Nephron progenitor cell (in vitro differentiated cells): ENCODE data around the gene NEK2.
"Not testable (repeated sequence)": the region's sequence is repeated elsewhere in the genome, so short reads cannot be mapped to it uniquely, and the experiment has no call there.

Experiments used
- DNase-seq: peaks from one replicate; pipeline ENCODE4 v3.0.0; 2021
- H3K27ac Mint-ChIP-seq: 2 replicates; pipeline ENCODE4 v1.8.0; 2021; ENCODE audit warnings: mild to moderate bottlenecking, moderate library complexity, mixed read lengths
- H3K27me3 Mint-ChIP-seq: 2 replicates; pipeline ENCODE4 v1.8.0; 2021; ENCODE audit warnings: mild to moderate bottlenecking, low read depth, mixed read lengths; ENCODE audit not compliant: poor library complexity
- H3K36me3 Mint-ChIP-seq: 2 replicates; pipeline ENCODE4 v1.8.0; 2021; ENCODE audit warnings: low read depth, mixed read lengths
- H3K4me1 Mint-ChIP-seq: 2 replicates; pipeline ENCODE4 v1.8.0; 2021; ENCODE audit warnings: mixed read lengths
- H3K4me3 Mint-ChIP-seq: 2 replicates; pipeline ENCODE4 v1.8.0; 2021; ENCODE audit warnings: mild to moderate bottlenecking, moderate library complexity, mixed read lengths
- H3K9me3 Mint-ChIP-seq: 2 replicates; pipeline ENCODE4 v1.8.0; 2021; ENCODE audit warnings: mild to moderate bottlenecking, moderate library complexity, mixed read lengths
- CTCF ChIP-seq: fragments of 200-600 bp; sonication (generic); IDR thresholded peaks from 2 replicates; pipeline ENCODE4 v1.5.0; 2021; ENCODE audit warnings: antibody characterized with exemption

Gene NEK2

DNA sequence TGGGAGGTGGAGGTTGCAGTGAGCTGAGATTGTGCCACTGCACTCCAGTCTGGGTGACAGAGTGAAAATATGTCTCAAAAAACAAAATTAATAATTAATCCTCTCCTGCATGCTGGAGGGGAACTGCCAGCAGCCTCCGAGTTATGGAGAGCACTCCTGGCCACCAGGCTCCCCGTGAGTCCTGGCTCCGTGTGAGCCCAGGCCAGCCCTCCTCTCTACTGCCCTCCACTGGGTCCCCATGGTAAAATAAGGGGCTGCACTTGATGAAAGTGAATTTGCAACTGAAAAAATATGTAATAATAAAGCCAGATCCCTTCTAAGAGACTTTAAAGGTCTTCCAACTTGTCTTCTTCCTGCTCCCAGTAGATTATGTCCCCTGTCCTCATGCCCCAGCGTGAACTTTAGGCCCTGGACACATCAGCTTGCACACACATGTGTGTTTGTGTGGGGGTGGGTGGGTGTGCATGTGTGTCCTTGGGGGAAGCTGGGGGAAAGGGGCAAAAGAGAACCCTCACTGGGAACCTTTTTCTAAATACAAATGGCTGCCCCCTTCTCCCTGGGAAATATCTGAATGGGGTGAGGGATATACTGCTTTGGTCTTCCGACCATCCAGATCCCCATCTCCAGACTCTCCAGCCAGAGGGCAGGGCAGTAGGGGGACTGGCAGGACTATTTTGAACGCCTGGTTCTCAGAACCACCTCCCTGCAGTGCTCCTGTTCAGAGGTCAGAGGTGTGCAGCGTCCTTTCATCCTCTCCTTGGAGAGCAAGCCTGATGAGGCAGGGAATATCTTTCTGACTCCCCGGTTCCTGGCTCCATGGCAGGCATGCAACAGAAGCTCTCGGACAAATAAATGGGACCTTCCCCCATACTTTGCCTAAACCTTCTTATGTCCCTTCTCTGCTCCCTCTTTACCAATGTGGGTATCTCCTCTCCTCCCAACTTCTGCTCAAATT is 26.2 kb downstream of the NEK2 start:
- TF ChIP-seq CTCF: no peak
- peaks cover 9% of the 10 kb centered on the region for H3K4me1 Mint-ChIP-seq
- no peak overlapping the region for H3K4me3 Mint-ChIP-seq
- DNase-seq: no peak
- H3K27me3 Mint-ChIP-seq: peaks cover 14% of the 10 kb centered on the region
- no peaks in the 10 kb centered on the region for H3K36me3 Mint-ChIP-seq
- no peak overlapping the region for H3K27ac Mint-ChIP-seq
- no peaks in the 10 kb centered on the region for H3K9me3 Mint-ChIP-seq

DNA sequence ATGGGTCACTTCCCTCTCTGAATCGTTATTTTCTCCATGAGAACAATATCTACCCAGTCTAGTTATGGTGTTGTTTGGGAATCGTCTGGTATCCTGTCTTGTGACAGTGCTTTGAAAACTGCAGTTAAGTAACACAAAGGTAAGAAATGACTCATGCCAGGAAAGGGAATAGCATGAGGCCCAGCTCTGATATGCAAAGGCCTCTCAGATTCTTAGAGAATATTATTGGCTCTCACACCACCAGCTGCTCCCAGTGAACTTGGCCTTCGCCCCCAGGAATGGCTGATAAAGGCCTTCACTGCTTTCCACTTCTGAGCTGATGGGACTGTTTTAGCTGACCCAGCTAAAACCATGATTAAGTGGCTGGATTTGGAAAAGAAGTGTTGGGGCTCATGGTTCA is 27.1 kb downstream of the NEK2 start:
- Mint-ChIP-seq H3K27me3 (peaks cover 15% of the 10 kb centered on the region), H3K4me3 (no peak overlapping the region), H3K27ac (no peak overlapping the region), H3K4me1 (peaks cover 8% of the 10 kb centered on the region), H3K9me3 (no peaks in the 10 kb centered on the region), H3K36me3 (no peaks in the 10 kb centered on the region)
- DNase-seq: no peak
- TF ChIP-seq CTCF: no peak

DNA sequence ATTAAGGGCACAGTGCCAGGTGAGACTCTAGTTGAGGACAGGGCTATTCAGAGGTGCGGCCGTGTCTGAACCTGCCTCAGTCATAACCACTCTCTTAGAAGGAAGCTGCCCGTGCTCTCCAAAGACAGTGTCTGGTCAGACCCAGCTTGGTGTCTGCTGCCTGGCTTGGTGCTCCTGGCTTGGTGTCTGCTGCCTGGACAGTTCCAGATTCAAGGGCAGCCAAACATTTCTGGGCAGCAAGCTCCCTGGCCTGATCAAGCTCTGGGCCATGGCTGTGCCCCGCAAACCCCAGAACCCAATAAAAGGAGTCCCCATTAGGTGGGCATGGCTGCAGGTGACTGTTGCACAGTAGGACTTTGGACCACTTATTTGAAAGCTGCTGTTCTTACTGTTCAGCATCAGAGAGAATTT is 27.7 kb downstream of the NEK2 start:
- no peak overlapping the region for H3K4me3 Mint-ChIP-seq
- H3K36me3 Mint-ChIP-seq: no peaks in the 10 kb centered on the region
- H3K4me1 Mint-ChIP-seq: peaks cover 12% of the 10 kb centered on the region
- H3K9me3 Mint-ChIP-seq: no peaks in the 10 kb centered on the region
- H3K27ac Mint-ChIP-seq: no peak overlapping the region
- TF ChIP-seq CTCF: no peak
- no peak for DNase-seq
- peaks cover 19% of the 10 kb centered on the region for H3K27me3 Mint-ChIP-seq

DNA sequence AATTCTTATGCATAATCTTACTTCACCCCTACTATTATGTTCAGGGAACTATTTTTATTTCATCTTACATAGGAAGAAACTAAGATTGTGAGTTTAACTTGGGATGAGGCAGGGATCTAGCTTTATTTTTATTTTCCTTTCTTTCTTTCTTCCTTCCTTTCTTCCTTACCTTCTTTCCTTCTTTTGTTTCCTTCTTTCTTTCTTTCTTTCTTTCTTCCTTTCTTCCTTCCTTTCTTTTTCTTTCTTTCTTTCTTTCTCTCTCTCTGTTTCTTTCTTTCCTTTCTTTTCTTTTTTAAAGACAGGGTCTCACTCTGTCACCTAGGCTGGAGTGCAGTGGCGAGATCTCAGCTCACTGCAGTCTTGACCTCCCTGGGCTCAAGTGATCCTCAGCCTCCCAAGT is 28.9 kb downstream of the NEK2 start:
- Mint-ChIP-seq H3K27ac (no peak overlapping the region), H3K9me3 (no peaks in the 10 kb centered on the region), H3K36me3 (no peaks in the 10 kb centered on the region), H3K4me1 (peaks cover 20% of the 10 kb centered on the region), H3K27me3 (peaks cover 20% of the 10 kb centered on the region), H3K4me3 (no peak overlapping the region)
- DNase-seq: no peak
- TF ChIP-seq CTCF: no peak

DNA sequence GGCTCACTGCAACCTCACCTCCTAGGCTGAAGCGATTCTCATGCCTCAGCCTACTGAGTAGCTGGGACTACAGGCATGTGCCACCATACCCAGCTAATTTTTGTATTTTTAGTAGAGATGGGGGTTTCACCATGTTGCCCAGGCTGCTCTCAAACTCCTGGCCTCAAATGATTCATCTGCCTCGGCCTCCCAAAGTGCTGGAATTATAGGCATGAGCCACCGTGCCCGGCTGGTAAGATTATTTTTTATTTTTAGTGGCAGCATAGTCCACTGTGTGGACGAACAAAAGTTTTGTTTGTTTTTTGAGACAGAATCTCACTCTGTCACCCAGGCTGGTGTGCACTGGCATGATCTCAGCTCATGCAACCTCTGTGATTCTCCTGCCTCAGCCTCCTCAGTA is 29.8 kb downstream of the NEK2 start:
- Mint-ChIP-seq H3K4me1 (peaks cover 20% of the 10 kb centered on the region), H3K27me3 (peaks cover 16% of the 10 kb centered on the region)
- not testable (repeated sequence) for H3K27ac Mint-ChIP-seq, H3K4me3 Mint-ChIP-seq, H3K36me3 Mint-ChIP-seq, DNase-seq, H3K9me3 Mint-ChIP-seq

DNA sequence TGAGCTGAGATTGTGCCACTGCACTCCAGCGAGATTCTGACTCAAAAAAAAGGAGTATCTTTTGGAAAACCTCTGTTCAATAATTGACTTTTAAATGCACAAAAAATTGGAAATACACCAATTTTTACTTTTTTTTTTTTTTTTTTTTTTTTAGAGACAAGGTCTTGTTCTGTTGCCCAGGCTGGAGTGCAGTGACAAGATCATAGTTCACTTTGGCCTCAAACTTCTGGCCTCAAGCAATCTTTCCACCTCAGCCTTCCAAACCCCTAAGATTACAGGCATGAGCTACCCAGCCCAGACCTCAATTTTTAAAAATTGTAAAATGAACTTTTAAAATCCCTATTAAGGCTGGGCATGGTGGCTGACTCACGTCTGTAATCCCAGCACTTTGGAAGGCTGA is 30.8 kb downstream of the NEK2 start:
- DNase-seq: no peak
- Mint-ChIP-seq H3K36me3 (no peaks in the 10 kb centered on the region), H3K4me3 (no peak overlapping the region), H3K4me1 (peaks cover 25% of the 10 kb centered on the region), H3K9me3 (no peaks in the 10 kb centered on the region), H3K27me3 (peaks cover 17% of the 10 kb centered on the region), H3K27ac (no peak overlapping the region)
- no peak for TF ChIP-seq CTCF
